WERI-Rb-1 (cell line): ENCODE measurements around the gene KIFC3.
A peak's percentile ranks its signal among the peaks of the same experiment; 100 is the strongest.
"Not testable (repeated sequence)": the region's sequence is repeated elsewhere in the genome, so short reads cannot be mapped to it uniquely, and the experiment has no call there.

ENCODE experiments used
- DNase-seq: peaks from one replicate; pipeline ENCODE4 v3.0.0-alpha.2; 2020
- H3K27ac ChIP-seq: fragments of 250-450 bp; sonication (Bioruptor Pico); 2 replicates; pipeline ENCODE4 v1.5.1; 2020; ENCODE audit warnings: mild to moderate bottlenecking, moderate library complexity
- H3K27me3 ChIP-seq: fragments of 250-450 bp; sonication (Bioruptor Pico); 2 replicates; pipeline ENCODE4 v1.5.1; 2021; ENCODE audit warnings: mild to moderate bottlenecking, low read depth, moderate library complexity; ENCODE audit not compliant: insufficient read depth, severe bottlenecking
- H3K36me3 ChIP-seq: fragments of 250-450 bp; sonication (Bioruptor Pico); 2 replicates; pipeline ENCODE4 v1.5.1; 2020; ENCODE audit warnings: mild to moderate bottlenecking, moderate library complexity
- H3K4me3 ChIP-seq: 2 replicates; pipeline ENCODE4 v1.5.1; 2011; ENCODE audit warnings: low read depth, mild to moderate bottlenecking, control low read depth, low read length
- H3K9me3 ChIP-seq: fragments of 250-450 bp; sonication (Bioruptor Pico); 2 replicates; pipeline ENCODE4 v1.5.1; 2021; ENCODE audit warnings: mild to moderate bottlenecking, moderate library complexity; ENCODE audit not compliant: severe bottlenecking
- TF ChIP-seq, protein P1 (sequence below): IDR thresholded peaks from 2 replicates; pipeline ENCODE4 v1.5.1; 2011; ENCODE audit warnings: low read depth, mild to moderate bottlenecking, control low read depth, inconsistent platforms, low read length

KIFC3 gene, protein sequence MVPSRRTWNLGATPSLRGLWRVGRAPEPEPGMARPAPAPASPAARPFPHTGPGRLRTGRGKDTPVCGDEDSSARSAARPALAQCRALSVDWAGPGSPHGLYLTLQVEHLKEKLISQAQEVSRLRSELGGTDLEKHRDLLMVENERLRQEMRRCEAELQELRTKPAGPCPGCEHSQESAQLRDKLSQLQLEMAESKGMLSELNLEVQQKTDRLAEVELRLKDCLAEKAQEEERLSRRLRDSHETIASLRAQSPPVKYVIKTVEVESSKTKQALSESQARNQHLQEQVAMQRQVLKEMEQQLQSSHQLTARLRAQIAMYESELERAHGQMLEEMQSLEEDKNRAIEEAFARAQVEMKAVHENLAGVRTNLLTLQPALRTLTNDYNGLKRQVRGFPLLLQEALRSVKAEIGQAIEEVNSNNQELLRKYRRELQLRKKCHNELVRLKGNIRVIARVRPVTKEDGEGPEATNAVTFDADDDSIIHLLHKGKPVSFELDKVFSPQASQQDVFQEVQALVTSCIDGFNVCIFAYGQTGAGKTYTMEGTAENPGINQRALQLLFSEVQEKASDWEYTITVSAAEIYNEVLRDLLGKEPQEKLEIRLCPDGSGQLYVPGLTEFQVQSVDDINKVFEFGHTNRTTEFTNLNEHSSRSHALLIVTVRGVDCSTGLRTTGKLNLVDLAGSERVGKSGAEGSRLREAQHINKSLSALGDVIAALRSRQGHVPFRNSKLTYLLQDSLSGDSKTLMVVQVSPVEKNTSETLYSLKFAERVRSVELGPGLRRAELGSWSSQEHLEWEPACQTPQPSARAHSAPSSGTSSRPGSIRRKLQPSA

DNA sequence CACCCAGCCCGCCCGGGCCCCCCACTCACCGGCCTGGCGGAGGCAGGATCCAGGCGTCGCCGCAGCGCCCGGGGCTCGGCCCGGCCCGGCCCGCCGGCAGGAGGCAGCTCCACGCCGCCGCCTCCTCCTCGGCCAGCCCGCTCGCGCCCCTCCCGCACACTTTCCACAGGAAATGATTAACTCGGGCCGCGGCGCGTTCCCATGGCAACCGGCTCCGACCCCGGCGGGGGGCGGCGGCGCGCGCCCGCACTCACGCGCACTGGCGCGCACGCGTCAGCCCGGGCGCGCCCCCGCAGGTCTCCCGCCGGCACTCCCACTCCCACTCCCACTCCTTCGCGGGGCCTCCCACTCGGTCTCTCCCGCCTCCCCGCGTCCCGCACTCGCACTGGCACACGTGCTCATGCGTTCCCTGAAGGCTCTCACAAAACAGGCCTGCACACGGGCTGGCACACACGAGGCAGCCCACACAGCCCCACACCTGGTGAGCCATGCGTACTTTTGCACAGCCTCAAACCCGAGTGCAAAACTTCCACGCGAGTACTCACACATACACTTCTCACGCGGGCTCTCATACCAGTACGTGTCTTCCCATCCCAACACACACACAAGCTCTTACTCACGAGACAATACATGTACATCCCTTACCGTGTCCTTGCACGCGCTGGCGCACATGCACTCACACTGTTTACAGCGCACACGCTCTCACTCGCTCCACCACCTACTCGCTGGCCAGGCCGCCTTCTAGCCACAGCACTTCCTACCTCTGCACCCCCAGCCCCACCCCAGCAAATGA is at the start of gene KIFC3:
KIFC3 (minus strand) TSS at position 151 of the 793 bp plus-strand sequence. CDS start 4,248 bp downstream, outside the sequence.
- DNase-seq, result peak; percentile 74
- no peaks in the 10 kb centered on the region for H3K9me3 ChIP-seq
- no peaks in the 10 kb centered on the region for H3K36me3 ChIP-seq
- H3K27ac ChIP-seq, result peak within 1 kb of the TSS; percentile 58
- H3K27me3 ChIP-seq, result no peaks in the 10 kb centered on the region
- H3K4me3 ChIP-seq, result peak within 1 kb of the TSS; percentile 56
- TF ChIP-seq, protein P1, sequence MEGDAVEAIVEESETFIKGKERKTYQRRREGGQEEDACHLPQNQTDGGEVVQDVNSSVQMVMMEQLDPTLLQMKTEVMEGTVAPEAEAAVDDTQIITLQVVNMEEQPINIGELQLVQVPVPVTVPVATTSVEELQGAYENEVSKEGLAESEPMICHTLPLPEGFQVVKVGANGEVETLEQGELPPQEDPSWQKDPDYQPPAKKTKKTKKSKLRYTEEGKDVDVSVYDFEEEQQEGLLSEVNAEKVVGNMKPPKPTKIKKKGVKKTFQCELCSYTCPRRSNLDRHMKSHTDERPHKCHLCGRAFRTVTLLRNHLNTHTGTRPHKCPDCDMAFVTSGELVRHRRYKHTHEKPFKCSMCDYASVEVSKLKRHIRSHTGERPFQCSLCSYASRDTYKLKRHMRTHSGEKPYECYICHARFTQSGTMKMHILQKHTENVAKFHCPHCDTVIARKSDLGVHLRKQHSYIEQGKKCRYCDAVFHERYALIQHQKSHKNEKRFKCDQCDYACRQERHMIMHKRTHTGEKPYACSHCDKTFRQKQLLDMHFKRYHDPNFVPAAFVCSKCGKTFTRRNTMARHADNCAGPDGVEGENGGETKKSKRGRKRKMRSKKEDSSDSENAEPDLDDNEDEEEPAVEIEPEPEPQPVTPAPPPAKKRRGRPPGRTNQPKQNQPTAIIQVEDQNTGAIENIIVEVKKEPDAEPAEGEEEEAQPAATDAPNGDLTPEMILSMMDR, result no peak

DNA sequence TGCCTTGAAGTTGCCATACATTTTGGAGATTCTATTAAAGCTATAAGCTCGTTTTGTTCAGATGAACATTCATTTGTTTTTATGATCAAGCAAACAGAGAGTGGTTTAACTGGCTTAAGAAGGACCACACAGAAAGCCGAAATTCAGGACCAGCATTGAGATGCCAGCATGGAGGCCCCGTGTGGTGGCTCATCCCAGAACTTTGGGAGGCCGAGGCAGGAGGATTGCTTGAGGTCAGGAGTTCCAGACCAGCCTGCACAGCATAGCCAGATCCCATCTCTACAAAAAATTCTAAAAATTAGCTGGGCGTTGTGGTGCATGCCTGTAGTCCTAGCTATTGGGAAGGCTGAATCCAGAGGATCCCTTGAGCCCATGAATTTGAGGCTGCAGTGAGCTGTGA is 45.9 kb upstream of the KIFC3 start:
- H3K4me3 ChIP-seq, result no peak overlapping the region
- H3K36me3 ChIP-seq, result no peaks in the 10 kb centered on the region
- no peaks in the 10 kb centered on the region for H3K9me3 ChIP-seq
- H3K27me3 ChIP-seq, result no peaks in the 10 kb centered on the region
- H3K27ac ChIP-seq, result 0 out of 2 replicates have a peak overlapping the region, but pooled peaks have one; percentile 15
- TF ChIP-seq, protein P1, result no peak
- no peak for DNase-seq

DNA sequence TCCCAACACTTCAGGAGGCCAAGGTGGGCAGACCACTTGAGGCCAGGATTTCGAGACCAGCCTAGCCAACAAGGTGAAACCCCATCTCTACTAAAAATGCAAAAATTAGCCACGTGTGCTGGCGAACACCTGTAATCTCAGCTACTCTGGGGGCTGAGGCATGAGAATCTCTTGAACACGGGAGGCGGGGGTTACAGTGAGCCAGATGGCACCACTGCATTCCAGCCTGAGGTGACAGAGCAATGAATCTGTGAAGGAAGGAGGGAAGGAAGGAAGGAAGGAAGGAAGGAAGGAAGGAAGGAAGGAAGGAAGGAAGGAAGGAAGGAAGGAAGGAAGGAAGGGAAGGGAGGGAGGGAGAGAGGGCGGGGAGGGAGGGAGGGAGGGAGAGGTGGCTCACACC is 44.6 kb upstream of the KIFC3 start:
- H3K27me3 ChIP-seq, H3K9me3 ChIP-seq, H3K36me3 ChIP-seq: not testable (repeated sequence)
- peak overlapping the region; percentile 28 for H3K4me3 ChIP-seq
- DNase-seq, result peak; percentile 36
- H3K27ac ChIP-seq, result peak overlapping the region; percentile 28

DNA sequence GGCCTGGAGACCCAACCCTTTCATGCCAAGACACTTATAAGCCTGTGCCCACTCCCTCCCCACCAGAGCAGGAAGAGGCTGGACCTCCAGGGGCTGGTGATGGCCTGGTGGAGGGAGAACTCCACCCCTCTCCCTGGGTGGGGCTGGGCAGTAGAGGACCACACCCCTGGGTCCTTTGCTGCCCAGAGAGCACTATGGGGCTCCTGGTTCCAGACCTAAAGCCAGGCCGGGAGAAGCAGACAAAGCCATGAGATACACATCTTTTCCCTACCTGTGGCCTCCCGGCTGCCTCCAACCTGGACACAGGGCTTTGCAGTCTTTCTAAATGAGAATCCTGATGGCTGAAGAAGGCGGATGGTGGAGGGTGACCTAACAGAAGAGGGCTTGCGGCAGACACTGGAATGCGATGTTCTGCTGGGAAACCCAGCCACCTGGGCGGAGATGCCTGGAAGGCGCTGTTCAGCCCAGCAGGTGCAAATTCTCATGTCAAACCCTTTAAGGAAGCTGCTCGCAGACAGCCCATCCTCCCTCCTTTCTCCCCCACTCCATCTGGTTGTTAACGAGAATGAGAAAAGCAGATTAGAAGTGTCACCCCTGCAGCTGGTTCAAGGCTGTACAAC is 43.9 kb upstream of the KIFC3 start:
- peak; percentile 82 for DNase-seq
- Histone ChIP-seq H3K27me3 (no peaks in the 10 kb centered on the region), H3K36me3 (no peaks in the 10 kb centered on the region), H3K9me3 (no peaks in the 10 kb centered on the region), H3K4me3 (peak overlapping the region; percentile 28), H3K27ac (no peak overlapping the region)
- TF ChIP-seq, protein P1, result no peak

DNA sequence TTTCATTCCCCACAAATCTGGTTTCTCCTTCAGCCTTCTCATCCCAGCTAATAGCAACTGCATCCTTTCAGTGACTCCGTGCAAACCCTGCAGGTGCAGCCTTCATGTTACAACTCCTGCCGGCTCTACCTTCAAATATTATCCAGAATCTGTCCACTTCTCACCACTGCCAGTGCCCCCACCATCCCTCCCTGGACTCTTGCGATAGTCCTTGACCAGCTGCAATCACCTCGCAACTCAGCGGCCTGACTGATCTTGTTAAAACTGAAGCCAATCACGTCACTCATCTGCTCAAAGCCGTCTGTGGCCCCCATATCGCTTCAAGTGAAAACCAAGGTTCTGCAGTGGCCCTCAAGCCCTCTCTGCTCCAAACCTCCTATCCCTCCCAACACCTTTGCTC is 42.8 kb upstream of the KIFC3 start:
- Histone ChIP-seq H3K4me3 (no peak overlapping the region), H3K27me3 (no peaks in the 10 kb centered on the region), H3K27ac (no peak overlapping the region), H3K36me3 (no peaks in the 10 kb centered on the region), H3K9me3 (no peaks in the 10 kb centered on the region)
- TF ChIP-seq, protein P1, result no peak
- peak; percentile 16 for DNase-seq
